ENCODE data around the gene VGLL4.

Gene VGLL4

DNA sequence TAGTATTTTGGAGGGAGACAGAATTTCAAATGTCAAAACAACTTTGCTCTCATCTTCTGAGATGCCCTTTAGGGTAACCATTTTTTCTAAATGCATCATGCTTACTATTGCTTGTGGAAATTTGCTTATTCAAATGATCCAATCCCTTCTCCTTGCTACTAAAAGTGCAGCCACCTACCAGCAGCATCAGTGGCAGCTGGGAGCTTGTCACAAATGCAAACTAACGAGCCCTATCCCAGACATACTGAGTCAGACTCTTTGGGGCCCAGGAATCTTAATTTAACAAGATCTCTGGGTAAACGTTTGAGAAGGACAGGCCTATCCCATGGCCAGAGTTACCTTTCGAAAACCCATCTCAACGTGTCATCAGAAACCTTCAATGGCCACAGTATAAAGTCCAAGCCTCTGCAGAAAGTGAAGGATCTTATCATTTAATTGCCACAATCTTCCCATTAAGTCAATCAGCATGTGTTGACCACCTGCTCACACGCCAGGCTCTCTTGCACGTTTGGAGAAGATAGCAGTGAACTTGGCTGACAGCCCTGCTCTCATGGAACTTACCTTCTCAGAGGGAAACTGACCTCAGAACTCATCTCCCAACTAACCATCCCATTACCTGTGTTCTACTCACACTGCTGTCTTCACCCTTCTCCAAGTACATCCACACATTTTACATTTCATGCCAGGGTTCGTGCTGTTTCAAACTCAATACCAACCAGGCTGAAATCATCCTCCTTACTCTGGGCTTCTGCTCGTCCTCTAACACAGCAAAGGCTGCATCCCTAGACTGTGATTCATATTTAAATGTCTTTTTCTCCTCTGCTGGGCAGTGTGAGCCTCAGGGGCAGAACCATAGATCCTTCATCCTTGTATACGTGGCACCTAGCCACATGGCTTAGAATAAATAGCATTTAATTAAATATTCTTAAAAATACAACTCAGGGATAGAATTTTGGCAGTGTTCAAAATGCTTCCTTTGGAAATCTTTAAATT lies 24.8 kb upstream of the VGLL4 start:
- Histone ChIP-seq H3K9me3 (ENCODE audit: control insufficient read depth in 1 of 2, low read length in 2 of 2) (no peaks in the 10 kb centered on the region), H3K27ac (ENCODE audit: low read length) (no peak overlapping the region), H3K36me3 (ENCODE audit: control insufficient read depth in 1 of 2, insufficient read depth in 2 of 2, low read length in 2 of 2) (no peaks in the 10 kb centered on the region), H3K27me3 (ENCODE audit: low read depth, low read length) (no peaks in the 10 kb centered on the region), H3K4me1 (ENCODE audit: control insufficient read depth in 1 of 2, insufficient read depth in 2 of 2, low read length in 2 of 2) (peaks cover 0 to 29% of the 10 kb centered on the region in 2 donors), H3K4me3 (ENCODE audit: low read depth in 1 of 2, low read length in 2 of 2) (no peak overlapping the region)

- peaks cover 0 to 12% of the 10 kb centered on the region in 2 donors for H3K4me1 ChIP-seq (ENCODE audit: control insufficient read depth in 1 of 2, insufficient read depth in 2 of 2, low read length in 2 of 2)
- H3K4me3 ChIP-seq (ENCODE audit: low read depth in 1 of 2, low read length in 2 of 2), result no peak overlapping the region
- no peak overlapping the region for H3K27ac ChIP-seq (ENCODE audit: low read length)
- H3K36me3 ChIP-seq (ENCODE audit: control insufficient read depth in 1 of 2, insufficient read depth in 2 of 2, low read length in 2 of 2), result no peaks in the 10 kb centered on the region
- H3K9me3 ChIP-seq (ENCODE audit: control insufficient read depth in 1 of 2, low read length in 2 of 2), result no peaks in the 10 kb centered on the region
- no peaks in the 10 kb centered on the region for H3K27me3 ChIP-seq (ENCODE audit: low read depth, low read length)
Measured at GRCh38 chr3:11665331-11665730, 21.6 kb upstream of the VGLL4 start.

- H3K9me3 ChIP-seq (ENCODE audit: control insufficient read depth in 1 of 2, low read length in 2 of 2), result no peaks in the 10 kb centered on the region
- H3K4me1 ChIP-seq (ENCODE audit: control insufficient read depth in 1 of 2, insufficient read depth in 2 of 2, low read length in 2 of 2), result peaks cover 0 to 13% of the 10 kb centered on the region in 2 donors
- no peaks in the 10 kb centered on the region for H3K36me3 ChIP-seq (ENCODE audit: control insufficient read depth in 1 of 2, insufficient read depth in 2 of 2, low read length in 2 of 2)
- no peaks in the 10 kb centered on the region for H3K27me3 ChIP-seq (ENCODE audit: low read depth, low read length)
- no peak overlapping the region for H3K4me3 ChIP-seq (ENCODE audit: low read depth in 1 of 2, low read length in 2 of 2)
- H3K27ac ChIP-seq (ENCODE audit: low read length), result no peak overlapping the region
Measured at GRCh38 chr3:11662392-11662990, 18.8 kb upstream of the VGLL4 start.

DNA sequence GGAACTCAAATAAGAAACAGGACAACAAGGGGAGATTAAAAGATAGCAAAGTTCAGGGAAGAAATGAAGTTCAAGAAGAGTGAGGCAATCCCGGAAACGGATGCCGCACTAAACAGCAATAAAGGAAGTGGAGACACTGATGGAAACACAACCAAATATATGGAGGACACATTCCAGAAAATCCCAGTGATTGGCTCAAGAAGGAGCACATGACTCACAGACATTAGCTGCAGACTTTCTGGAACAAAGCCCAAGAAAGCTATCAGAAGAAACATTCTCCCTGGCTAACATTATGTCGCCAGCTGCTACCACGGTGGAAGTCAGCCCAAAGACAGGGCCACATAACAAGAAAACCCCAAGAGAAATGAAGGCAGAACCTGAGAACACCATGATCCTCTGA lies 18.1 kb upstream of the VGLL4 start:
- Histone ChIP-seq H3K9me3 (ENCODE audit: control insufficient read depth in 1 of 2, low read length in 2 of 2) (no peaks in the 10 kb centered on the region), H3K4me3 (ENCODE audit: low read depth in 1 of 2, low read length in 2 of 2) (no peak overlapping the region), H3K36me3 (ENCODE audit: control insufficient read depth in 1 of 2, insufficient read depth in 2 of 2, low read length in 2 of 2) (no peaks in the 10 kb centered on the region), H3K27ac (ENCODE audit: low read length) (no peak overlapping the region), H3K4me1 (ENCODE audit: control insufficient read depth in 1 of 2, insufficient read depth in 2 of 2, low read length in 2 of 2) (peaks cover 0 to 13% of the 10 kb centered on the region in 2 donors), H3K27me3 (ENCODE audit: low read depth, low read length) (no peaks in the 10 kb centered on the region)

DNA sequence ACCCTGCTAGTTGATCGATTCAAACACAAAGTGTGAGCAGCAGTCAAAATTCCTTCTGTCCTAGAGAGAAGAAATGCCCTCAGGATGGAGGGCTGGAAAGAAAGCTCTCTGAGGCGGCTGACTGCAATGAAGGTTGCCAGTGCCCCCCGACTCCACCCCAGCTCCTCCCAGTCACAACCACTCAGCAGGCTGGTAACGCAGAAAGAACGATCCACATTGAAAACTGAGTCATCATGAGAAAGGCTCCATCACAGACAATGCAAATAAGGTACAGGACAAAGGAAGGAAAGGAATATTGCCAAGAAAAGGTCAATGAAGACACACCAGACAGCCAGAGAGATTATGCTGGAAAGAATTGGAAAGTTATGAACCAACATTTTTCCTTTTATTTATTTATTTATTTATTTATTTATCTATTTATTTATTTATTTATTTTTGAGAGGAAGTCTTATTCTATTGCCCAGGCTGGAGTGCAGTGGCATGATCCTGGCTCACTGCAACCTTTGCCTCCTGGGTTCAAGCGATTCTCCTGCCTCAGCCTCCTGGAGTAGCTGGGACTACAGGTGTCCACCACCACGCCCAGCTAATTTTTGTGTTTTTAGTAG lies 17.4 kb upstream of the VGLL4 start:
- H3K27ac ChIP-seq (ENCODE audit: low read length), result no peak overlapping the region
- H3K36me3 ChIP-seq (ENCODE audit: control insufficient read depth in 1 of 2, insufficient read depth in 2 of 2, low read length in 2 of 2), result no peaks in the 10 kb centered on the region

DNA sequence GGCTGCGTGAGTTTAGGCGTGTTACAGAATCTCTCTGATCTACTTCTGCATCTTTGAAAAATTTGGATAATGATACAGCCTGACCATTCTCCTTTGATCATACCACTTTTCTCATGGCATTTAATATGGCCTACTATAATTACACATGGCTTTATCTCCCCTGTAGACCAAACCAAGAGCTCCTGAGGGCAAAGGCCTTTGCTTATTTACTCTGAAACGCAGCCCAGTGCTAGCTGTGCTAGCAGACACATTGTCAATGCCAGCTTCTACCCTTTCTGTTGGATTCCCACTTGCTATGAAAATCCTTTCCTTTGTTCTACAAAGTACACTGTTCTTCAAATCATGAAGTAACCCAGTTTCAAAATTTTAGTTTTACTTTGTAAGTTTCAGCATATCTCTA lies 16.5 kb upstream of the VGLL4 start:
- Histone ChIP-seq H3K27ac (ENCODE audit: low read length) (no peak overlapping the region), H3K9me3 (ENCODE audit: control insufficient read depth in 1 of 2, low read length in 2 of 2) (no peaks in the 10 kb centered on the region), H3K4me1 (ENCODE audit: control insufficient read depth in 1 of 2, insufficient read depth in 2 of 2, low read length in 2 of 2) (peaks cover 0 to 6% of the 10 kb centered on the region in 2 donors), H3K27me3 (ENCODE audit: low read depth, low read length) (no peaks in the 10 kb centered on the region), H3K36me3 (ENCODE audit: control insufficient read depth in 1 of 2, insufficient read depth in 2 of 2, low read length in 2 of 2) (no peaks in the 10 kb centered on the region), H3K4me3 (ENCODE audit: low read depth in 1 of 2, low read length in 2 of 2) (no peak overlapping the region)

More for the DNA sequence above, 17.4 kb upstream of the VGLL4 start:
- H3K4me3 ChIP-seq (ENCODE audit: low read depth in 1 of 2, low read length in 2 of 2), result no peak overlapping the region
- no peaks in the 10 kb centered on the region for H3K9me3 ChIP-seq (ENCODE audit: control insufficient read depth in 1 of 2, low read length in 2 of 2)
- H3K4me1 ChIP-seq (ENCODE audit: control insufficient read depth in 1 of 2, insufficient read depth in 2 of 2, low read length in 2 of 2), result peaks cover 0 to 6% of the 10 kb centered on the region in 2 donors
- no peaks in the 10 kb centered on the region for H3K27me3 ChIP-seq (ENCODE audit: low read depth, low read length)

DNA sequence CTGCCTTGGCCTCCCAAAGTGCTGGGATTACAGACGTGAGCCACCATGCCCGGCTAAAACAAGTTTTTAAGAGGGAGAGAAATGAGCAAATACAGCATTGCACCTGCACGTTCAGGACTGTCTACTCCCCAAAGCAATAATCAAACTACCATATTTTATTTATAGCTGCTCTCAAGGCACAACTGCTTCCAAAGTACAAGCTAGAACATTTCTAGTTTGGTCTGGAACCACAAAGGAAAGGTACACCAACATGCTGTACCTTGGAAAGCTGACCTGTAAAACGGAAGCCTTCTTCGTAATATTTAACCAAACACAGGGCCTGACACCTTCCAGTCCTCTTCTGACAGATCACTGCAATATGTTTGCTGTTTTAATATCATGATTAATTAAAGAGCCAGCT lies 14.5 kb upstream of the VGLL4 start:
- Histone ChIP-seq H3K4me1 (ENCODE audit: control insufficient read depth in 1 of 2, insufficient read depth in 2 of 2, low read length in 2 of 2) (peaks cover 0 to 6% of the 10 kb centered on the region in 2 donors), H3K9me3 (ENCODE audit: control insufficient read depth in 1 of 2, low read length in 2 of 2) (no peaks in the 10 kb centered on the region), H3K27me3 (ENCODE audit: low read depth, low read length) (no peaks in the 10 kb centered on the region), H3K27ac (ENCODE audit: low read length) (no peak overlapping the region), H3K4me3 (ENCODE audit: low read depth in 1 of 2, low read length in 2 of 2) (no peak overlapping the region), H3K36me3 (ENCODE audit: control insufficient read depth in 1 of 2, insufficient read depth in 2 of 2, low read length in 2 of 2) (no peaks in the 10 kb centered on the region)

DNA sequence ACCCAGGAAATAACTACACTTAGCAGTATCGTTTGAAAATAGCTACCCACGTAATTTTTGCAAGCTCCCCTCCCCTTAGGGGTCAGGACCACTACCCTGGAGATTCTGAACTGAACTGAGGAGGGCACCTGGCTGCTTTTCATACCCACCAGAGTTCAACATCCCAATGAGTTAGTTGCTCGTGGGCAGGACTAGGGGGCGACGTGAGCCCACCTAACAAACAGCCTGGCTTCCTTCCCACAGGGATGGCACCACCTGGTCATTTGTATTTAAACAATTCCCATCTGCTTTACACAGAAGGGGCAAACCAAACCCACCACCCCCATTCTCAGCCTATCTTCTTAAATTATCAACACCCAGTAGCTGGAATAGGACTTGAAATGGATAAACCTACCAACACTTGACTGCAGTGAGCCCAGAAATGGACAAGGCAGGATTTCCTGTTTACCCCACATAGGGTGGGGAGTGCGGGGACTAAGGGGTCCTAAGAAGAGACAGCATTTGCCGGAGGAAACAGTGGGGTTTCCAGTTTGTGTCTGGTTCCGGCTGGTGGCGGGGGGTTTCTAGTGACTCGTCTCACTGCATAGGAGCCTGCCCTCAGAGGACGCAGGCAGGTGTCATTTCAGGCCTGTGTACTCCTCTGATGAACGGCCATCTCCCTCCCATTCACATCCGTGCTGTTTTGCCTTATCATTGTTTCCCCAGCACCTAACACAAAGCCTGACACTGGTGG lies 11.6 kb upstream of the VGLL4 start:
- no peaks in the 10 kb centered on the region for H3K9me3 ChIP-seq (ENCODE audit: control insufficient read depth in 1 of 2, low read length in 2 of 2)

DNA sequence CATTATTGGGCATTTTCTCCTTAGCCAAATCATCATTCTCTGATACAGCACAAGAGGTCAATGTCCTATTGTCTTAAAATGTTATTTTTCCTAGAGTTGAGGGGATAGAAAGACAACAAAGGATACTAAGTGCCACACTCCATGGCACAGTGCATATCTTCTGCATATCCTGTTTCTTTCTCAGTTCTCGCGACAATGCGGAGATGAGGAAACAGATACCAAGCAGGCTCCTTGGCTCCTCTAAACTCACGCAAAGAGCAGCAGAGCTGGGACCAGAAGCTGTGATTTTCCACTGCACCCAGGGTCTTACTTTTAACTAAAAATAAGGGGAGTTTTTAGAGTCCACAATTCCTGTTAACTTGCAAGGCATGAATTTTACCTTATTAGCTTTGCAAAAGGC lies 10.5 kb upstream of the VGLL4 start:
- Histone ChIP-seq H3K4me1 (ENCODE audit: control insufficient read depth in 1 of 2, insufficient read depth in 2 of 2, low read length in 2 of 2) (peaks cover 0 to 4% of the 10 kb centered on the region in 2 donors), H3K36me3 (ENCODE audit: control insufficient read depth in 1 of 2, insufficient read depth in 2 of 2, low read length in 2 of 2) (no peaks in the 10 kb centered on the region), H3K27me3 (ENCODE audit: low read depth, low read length) (no peaks in the 10 kb centered on the region), H3K27ac (ENCODE audit: low read length) (no peak overlapping the region), H3K4me3 (ENCODE audit: low read depth in 1 of 2, low read length in 2 of 2) (no peak overlapping the region), H3K9me3 (ENCODE audit: control insufficient read depth in 1 of 2, low read length in 2 of 2) (no peaks in the 10 kb centered on the region)

More for the DNA sequence above, 11.6 kb upstream of the VGLL4 start:
- H3K4me1 ChIP-seq (ENCODE audit: control insufficient read depth in 1 of 2, insufficient read depth in 2 of 2, low read length in 2 of 2), result peaks cover 0 to 4% of the 10 kb centered on the region in 2 donors
- H3K4me3 ChIP-seq (ENCODE audit: low read depth in 1 of 2, low read length in 2 of 2), result no peak overlapping the region
- no peaks in the 10 kb centered on the region for H3K36me3 ChIP-seq (ENCODE audit: control insufficient read depth in 1 of 2, insufficient read depth in 2 of 2, low read length in 2 of 2)
- no peaks in the 10 kb centered on the region for H3K27me3 ChIP-seq (ENCODE audit: low read depth, low read length)
- no peak overlapping the region for H3K27ac ChIP-seq (ENCODE audit: low read length)

- no peaks in the 10 kb centered on the region for H3K9me3 ChIP-seq (ENCODE audit: control insufficient read depth in 1 of 2, low read length in 2 of 2)
- no peak overlapping the region for H3K27ac ChIP-seq (ENCODE audit: low read length)
- peaks cover 0 to 4% of the 10 kb centered on the region in 2 donors for H3K4me1 ChIP-seq (ENCODE audit: control insufficient read depth in 1 of 2, insufficient read depth in 2 of 2, low read length in 2 of 2)
- H3K27me3 ChIP-seq (ENCODE audit: low read depth, low read length), result no peaks in the 10 kb centered on the region
- no peaks in the 10 kb centered on the region for H3K36me3 ChIP-seq (ENCODE audit: control insufficient read depth in 1 of 2, insufficient read depth in 2 of 2, low read length in 2 of 2)
- no peak overlapping the region for H3K4me3 ChIP-seq (ENCODE audit: low read depth in 1 of 2, low read length in 2 of 2)
Measured at GRCh38 chr3:11653298-11654055, 9.8 kb upstream of the VGLL4 start.

Data from muscle layer of duodenum (tissue), 2 donors.